K562 treated with DMSO at 1 percent for 24 hours (cell line): ENCODE data around the gene SUPT6H. TPM values are rescaled to one million over a fixed set of nuclear protein-coding genes. Genes with fewer than 3 reads are reported as not detected.

Experiments
- total RNA-seq: library from RNA; unstranded; fragments of 300-600 nt; gene quantifications from 2 replicates; pipeline ENCODE4 v1.2.3, GENCODE V29; 2022; ENCODE audit warnings: low read depth; ENCODE audit not compliant: insufficient read depth

SUPT6H gene
- 70.0 and 74.8 TPM in 2 replicates for total RNA-seq

DNA sequence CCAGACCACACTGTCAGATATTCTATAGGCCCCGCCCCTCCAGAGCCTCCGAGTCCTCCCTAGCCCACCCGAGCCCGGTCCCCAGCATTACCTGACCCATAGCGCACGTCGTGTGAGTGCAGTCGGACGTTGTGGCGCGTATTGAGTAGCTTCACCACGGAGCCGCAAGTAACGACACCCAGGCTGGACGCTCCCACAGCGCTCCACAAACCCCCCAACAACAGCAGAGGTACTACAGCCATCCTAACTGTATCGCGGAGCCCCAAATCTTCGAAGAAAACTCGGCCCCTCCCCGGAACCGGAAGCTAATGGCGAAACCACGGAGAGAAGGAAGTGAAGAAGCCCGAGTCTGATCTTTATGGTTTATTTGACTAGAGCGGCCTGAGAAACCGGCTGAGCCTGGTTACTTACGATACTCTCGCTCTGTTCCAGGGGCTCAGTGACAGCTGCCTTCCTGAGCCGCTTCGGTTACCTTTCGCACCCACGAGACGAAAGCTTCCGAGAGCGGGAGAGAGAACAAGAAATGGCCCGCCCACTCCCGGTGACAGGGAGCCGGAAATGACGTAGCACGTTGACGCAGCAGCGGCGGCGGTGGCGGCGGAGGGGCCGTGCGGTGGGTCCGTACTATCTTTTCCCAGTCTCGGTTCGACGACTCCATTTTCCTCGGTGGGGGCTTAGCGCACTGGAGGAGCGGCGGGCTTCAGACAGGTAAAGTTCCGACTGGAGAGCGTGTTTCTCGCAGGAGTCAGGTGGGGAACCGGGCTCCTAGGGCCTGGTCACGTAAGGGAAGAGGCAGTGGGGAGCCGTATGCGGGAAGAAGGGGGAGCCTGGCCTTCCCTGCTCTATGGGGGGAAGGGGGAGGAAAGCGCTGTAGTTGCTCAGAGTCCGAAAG lies at the start of gene SUPT6H, which contains the start of gene SDF2:
SUPT6H (plus strand) TSS at position 571 of the 892 bp plus-strand sequence. CDS start 11,197 bp downstream, outside the sequence.
SDF2 (minus strand) TSS at position 272 of the 892 bp plus-strand sequence; CDS start at position 242, 30 bp downstream.

DNA sequence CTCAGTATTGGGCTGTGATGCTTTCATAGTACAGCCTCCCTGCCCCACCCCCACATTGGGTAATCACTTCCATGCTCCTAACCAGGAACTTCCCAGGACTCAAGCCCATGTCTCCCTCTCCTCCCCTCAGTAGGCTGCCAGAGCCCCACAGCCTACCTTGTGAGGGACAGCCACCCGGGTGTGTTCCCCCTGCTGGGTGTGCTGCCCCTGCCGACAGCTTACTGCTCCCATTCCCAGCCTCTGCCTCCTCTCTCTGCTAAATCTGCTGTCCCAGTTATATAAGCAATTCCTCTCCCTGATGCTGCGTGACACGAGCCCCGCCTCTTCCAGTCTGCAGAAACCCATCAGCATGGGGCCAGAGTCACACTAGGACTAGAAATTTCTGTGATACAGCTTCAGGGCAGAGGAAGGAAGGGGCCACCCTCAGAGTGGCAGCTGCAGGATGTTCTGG lies 48.0 kb upstream of the SUPT6H start, which contains the start of gene RSKR:
RSKR (minus strand) TSS at position 255 of the 451 bp plus-strand sequence; CDS start at position 231, 24 bp downstream.

DNA sequence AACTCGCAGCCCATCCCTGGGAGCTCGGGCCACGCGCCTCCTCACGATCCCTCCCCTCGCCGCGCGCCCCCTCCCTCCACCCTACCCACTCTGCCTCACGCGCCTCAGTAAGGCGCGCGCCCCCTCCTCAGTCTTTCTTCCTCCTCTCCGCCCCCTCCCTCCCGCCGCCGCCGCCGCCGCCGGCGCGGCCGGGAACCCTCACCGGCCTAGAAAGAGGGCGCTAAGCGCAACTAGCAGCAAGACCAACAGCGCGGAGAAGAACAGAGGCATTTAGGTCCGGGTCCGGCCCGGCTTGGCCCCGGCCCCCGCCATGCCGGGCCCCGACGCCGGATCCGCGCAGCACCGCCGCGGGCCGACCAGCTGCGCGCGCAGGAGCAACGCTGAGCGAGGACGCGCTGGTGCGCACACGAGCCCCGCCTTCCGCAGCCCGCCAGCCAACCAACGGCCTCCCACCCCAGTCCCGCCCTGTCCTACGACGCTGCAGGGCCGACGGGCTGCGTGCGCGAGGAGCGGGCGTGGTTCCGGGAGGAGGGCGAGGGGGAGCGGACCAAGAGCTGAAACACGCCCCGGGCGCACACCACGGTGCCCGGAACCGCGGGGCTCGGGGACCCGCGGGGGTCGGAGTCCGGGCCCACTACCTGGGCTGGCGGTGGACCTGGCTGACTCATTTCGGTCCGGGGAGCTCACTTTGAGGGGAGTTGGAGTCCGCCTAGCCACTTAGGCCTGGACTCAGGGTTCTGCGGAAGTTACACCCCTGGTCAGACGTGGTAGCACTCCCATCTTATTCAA lies 17.0 kb upstream of the SUPT6H start, which contains the start of gene BLTP2:
BLTP2 (minus strand) TSS at position 372 of the 789 bp plus-strand sequence; CDS start at position 270, 102 bp downstream.

DNA sequence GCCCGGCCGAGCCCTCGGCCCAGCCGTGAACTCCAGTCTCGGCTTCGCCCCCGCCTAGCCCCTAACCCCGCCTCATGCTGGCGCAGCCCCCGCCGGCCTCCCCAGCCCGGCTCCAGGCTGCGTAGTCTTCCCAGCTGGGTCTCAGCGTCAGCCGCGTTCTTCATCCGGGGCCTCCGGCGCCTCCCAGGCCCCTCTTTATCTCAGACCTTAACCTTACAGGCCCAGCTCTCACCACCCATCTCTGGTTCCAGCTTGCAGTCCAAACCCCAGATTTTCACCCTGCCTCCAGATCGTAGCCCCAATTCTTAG lies 49.7 kb downstream of the SUPT6H start, which contains the start of gene PROCA1:
PROCA1 (minus strand) TSS at position 166 of the 309 bp plus-strand sequence. CDS start 228 bp downstream, outside the sequence.

DNA sequence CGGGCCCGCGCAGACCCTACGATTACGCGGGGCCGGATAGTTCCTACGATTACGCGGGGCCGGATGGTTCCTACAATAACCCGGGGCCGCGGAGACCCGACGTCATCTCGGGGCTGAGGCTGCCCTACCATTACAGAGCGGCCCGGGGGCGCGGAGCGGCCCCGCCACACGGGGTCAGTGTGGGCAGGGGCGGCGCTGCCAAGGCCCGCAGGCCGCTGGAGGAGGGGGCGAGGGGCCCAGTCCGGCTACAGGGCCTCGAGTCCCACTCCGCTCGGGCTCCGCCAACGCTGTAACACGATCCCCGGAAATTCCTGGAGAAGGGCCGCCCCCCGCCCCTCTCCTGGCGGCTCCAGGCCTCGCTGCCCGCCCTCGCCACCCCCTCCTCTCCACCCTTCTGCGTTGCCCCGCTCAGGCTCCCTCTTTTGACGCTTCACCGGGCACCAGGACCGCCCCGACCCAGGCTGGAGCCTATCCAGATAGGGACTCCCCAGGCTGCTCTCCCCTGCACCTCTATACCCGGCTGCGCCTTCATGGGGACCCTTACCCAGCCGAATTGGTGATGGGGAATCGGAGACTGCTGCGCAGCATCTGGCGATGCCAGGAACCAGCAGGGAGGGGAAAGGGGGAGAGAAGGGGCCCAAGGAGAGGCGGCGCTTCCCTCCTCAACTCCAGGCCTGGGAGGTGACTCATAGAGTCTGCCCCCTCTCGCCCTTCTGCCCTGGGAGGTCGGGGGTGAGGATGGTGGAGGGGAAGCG lies 55.8 kb downstream of the SUPT6H start, which contains the start of gene RAB34:
RAB34 (minus strand) TSS at position 291 of the 755 bp plus-strand sequence. CDS start 602 bp downstream, outside the sequence.

DNA sequence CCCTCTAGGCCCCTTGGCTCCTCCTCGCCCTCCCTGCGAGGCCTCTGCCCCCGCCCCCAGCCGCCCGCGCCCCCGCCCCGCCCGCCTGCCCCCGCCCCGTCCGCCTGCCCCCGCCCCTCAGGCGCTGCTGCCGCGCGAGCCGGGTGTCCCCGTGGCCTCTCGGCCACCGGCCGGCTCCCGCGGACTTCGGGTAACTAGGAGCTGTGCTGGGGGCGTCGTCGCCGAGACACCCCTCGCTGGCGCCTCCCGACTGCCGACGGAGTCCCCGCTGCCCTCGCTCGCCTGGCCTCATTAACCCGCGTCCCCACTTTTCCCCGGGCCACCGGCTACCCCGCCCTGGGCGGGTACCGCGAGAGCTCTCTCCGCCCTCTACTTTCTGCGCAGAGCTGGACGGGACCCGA lies 64.2 kb downstream of the SUPT6H start, which contains the start of gene TLCD1:
TLCD1 (minus strand) TSS at position 8 of the 401 bp plus-strand sequence. CDS start 136 bp downstream, outside the sequence.

DNA sequence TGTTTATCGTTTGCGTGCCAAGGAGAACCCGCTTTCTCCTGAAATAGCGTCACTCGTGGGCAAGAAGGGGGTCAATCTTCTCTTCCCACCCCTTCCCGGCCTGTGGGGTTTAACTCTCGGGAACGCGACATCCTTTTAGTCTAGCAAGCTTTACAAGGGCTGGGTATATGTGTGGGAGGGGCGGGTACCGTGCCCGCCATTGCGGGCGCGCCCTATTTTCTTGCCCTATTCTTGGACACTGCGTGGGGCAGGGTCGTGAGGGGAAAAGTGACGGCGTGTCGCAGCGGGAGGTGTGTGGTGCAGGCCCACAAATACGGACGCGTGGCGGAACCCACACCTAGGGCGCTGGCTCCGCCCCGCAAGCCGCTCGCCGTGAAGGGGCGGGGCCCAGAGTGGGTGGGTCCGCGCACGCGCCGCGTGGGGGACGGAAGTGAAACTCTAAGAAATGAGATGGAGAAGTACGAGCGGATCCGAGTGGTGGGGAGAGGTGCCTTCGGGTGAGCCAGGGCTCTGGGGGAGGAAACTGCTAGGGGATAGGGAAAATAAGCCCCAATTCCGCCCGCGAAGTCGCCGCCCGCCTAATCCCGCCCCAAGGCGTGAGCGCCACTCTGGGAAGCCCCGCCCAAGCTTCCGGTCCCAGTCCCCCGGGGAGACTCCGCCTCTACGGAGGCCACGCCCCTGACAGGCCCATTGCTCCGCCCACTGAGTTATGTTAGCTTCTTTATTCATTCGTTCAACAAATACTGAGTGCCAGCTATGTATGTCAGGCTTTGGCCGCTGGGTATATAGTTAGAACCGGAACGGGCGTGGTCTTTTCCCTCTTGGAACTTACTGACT lies 66.6 kb downstream of the SUPT6H start, which contains the start of gene NEK8:
NEK8 (plus strand) TSS at position 425 of the 837 bp plus-strand sequence; CDS start at position 451, 26 bp downstream.

DNA sequence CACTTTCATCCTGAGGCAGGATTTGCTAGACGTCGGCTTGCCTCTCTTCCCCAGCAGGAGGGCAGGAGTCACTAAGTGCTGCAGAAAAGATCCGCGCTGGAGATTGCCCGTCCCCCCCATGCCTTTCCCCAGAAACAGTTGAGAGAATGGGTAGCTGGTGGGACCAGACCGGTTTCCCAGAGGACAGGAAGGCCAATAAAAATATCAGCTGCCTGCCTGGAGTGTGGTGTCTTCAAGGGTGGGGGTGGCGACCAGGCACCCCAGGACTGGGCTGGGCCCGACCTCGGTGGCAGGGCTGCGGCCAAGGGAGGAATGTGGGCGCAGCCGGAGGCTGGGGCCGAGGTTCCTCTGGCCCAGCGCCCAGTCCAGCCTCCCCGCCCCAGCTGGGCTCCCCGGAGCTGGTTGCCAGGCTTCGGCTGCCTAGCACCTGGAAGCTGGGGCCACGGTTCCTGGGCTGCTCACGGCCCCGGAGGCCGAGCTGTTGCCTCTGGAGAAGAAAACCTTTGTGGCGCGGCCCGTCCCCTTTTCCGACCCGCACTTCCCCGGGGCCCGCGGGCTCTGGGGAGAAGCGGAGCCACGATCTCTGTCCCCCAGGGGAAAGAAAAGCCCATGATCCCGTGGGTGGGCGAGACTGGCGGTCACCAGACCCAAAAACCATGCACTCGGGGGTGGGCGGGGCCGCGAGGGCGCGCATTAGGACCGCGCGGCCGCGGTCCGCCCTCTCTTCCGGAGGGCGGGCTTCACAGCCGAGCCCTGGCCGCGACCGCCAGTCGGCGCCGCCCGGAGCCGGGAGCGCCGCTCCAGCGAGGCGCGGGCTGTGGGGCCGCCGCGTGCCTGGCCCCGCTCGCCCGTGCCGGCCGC lies 81.5 kb downstream of the SUPT6H start, which contains the start of gene TRAF4:
TRAF4 (plus strand) TSS at position 769 of the 861 bp plus-strand sequence. CDS start 102 bp downstream, outside the sequence.

Other genes with a start within 250 kb of the SUPT6H start
- gene SLC13A2, start 188.6 kb upstream of the SUPT6H start, total RNA-seq, result not detected in 2 replicates
- gene FOXN1, start 155.9 kb upstream of the SUPT6H start, total RNA-seq, result not detected in 2 replicates
- gene UNC119, start 109.6 kb upstream of the SUPT6H start, total RNA-seq, result 47.2 TPM in 2 replicates
- gene PIGS, start 90.7 kb upstream of the SUPT6H start, total RNA-seq, result 110 and 111 TPM in 2 replicates
- gene ALDOC, start 85.3 kb upstream of the SUPT6H start, total RNA-seq, result 74.9 and 81.6 TPM in 2 replicates
- gene SPAG5, start 63.2 kb upstream of the SUPT6H start, total RNA-seq, result 133 and 134 TPM in 2 replicates
- gene RSKR, start 48.0 kb upstream of the SUPT6H start, total RNA-seq, result 12.5 and 13.3 TPM in 2 replicates
- gene BLTP2, start 17.0 kb upstream of the SUPT6H start, total RNA-seq, result 74.6 and 78.3 TPM in 2 replicates
- 69.7 and 76.5 TPM in 2 replicates for gene SDF2, start 299 bp upstream of the SUPT6H start, total RNA-seq
- gene PROCA1, start 49.7 kb downstream of the SUPT6H start, total RNA-seq, result 4.4 and 6.8 TPM in 2 replicates
- gene RAB34, start 55.7 kb downstream of the SUPT6H start, total RNA-seq, result 0.23 TPM in 1 of 2 replicates, not detected in the other
- gene RPL23A, start 57.8 kb downstream of the SUPT6H start, total RNA-seq, result 2,462 and 2,542 TPM in 2 replicates
- 7.1 and 8.9 TPM in 2 replicates for gene TLCD1, start 64.0 kb downstream of the SUPT6H start, total RNA-seq
- gene NEK8, start 66.6 kb downstream of the SUPT6H start, total RNA-seq, result 5.1 and 5.4 TPM in 2 replicates
- gene TRAF4, start 81.8 kb downstream of the SUPT6H start, total RNA-seq, result 127 and 142 TPM in 2 replicates
- gene FAM222B, start 180.6 kb downstream of the SUPT6H start, total RNA-seq, result 32.5 and 34.7 TPM in 2 replicates
- gene ERAL1, start 192.8 kb downstream of the SUPT6H start, total RNA-seq, result 115 and 126 TPM in 2 replicates
- 224 and 238 TPM in 2 replicates for gene FLOT2, start 235.5 kb downstream of the SUPT6H start, total RNA-seq
- 46.9 and 47.0 TPM in 2 replicates for gene DHRS13, start 240.9 kb downstream of the SUPT6H start, total RNA-seq